Endothelial cell (in vitro differentiated cells): Measurements from ENCODE around the gene PSMB9. TPM values are rescaled to one million over a fixed set of nuclear protein-coding genes. Genes with fewer than 3 reads are reported as not detected.
"Not testable (repeated sequence)": the region's sequence is repeated elsewhere in the genome, so short reads cannot be mapped to it uniquely, and the experiment has no call there.

ENCODE experiments used
- DNase-seq: peaks from one replicate; pipeline ENCODE4 v3.0.0; 2021; ENCODE audit warnings: low spot score
- H3K27ac Mint-ChIP-seq: one replicate; pipeline ENCODE4 v1.8.0; 2021; ENCODE audit warnings: mixed read lengths, inconsistent platforms; ENCODE audit not compliant: unreplicated experiment
- H3K27me3 Mint-ChIP-seq: one replicate; pipeline ENCODE4 v1.8.0; 2021; ENCODE audit warnings: mild to moderate bottlenecking, moderate library complexity, mixed read lengths, inconsistent platforms; ENCODE audit not compliant: unreplicated experiment
- H3K36me3 Mint-ChIP-seq: one replicate; pipeline ENCODE4 v1.8.0; 2021; ENCODE audit warnings: mild to moderate bottlenecking, low read depth, mixed read lengths, inconsistent platforms; ENCODE audit not compliant: unreplicated experiment
- H3K4me1 Mint-ChIP-seq: one replicate; pipeline ENCODE4 v1.8.0; 2021; ENCODE audit warnings: mild to moderate bottlenecking, mixed read lengths, inconsistent platforms; ENCODE audit not compliant: unreplicated experiment
- H3K4me3 Mint-ChIP-seq: one replicate; pipeline ENCODE4 v1.8.0; 2021; ENCODE audit warnings: mild to moderate bottlenecking, mixed read lengths, inconsistent platforms; ENCODE audit not compliant: unreplicated experiment
- H3K9me3 Mint-ChIP-seq: one replicate; pipeline ENCODE4 v1.8.0; 2021; ENCODE audit warnings: mixed read lengths, inconsistent platforms; ENCODE audit not compliant: unreplicated experiment
- long read RNA-seq: library from polyadenylated mRNA; unstranded; transcript quantifications from one replicate; pipeline ENCODE4 v2.0.0, GENCODE V29; 2020; ENCODE audit not compliant: unreplicated experiment
- total RNA-seq: library from RNA; stranded (reverse); fragmentation: NEBNext Ultra II Directional; extraction: Animal tissue kit (Norgen Biotek cat#: 25700); gene quantifications from one replicate; pipeline ENCODE4 v1.2.1, GENCODE V29; 2021; ENCODE audit not compliant: unreplicated experiment
- TF ChIP-seq, protein P1 (sequence below): fragments of 200-600 bp; sonication (generic); IDR thresholded peaks from one replicate; pipeline ENCODE4 v1.5.0; 2021; ENCODE audit warnings: antibody characterized with exemption; ENCODE audit not compliant: unreplicated experiment

PSMB9 gene
- total RNA-seq = not detected
- long read RNA-seq, partial matches to known transcripts = 0 of 1 reads
- long read RNA-seq, other reads (novel, unspliced or antisense) = 0 of 1 reads

DNA sequence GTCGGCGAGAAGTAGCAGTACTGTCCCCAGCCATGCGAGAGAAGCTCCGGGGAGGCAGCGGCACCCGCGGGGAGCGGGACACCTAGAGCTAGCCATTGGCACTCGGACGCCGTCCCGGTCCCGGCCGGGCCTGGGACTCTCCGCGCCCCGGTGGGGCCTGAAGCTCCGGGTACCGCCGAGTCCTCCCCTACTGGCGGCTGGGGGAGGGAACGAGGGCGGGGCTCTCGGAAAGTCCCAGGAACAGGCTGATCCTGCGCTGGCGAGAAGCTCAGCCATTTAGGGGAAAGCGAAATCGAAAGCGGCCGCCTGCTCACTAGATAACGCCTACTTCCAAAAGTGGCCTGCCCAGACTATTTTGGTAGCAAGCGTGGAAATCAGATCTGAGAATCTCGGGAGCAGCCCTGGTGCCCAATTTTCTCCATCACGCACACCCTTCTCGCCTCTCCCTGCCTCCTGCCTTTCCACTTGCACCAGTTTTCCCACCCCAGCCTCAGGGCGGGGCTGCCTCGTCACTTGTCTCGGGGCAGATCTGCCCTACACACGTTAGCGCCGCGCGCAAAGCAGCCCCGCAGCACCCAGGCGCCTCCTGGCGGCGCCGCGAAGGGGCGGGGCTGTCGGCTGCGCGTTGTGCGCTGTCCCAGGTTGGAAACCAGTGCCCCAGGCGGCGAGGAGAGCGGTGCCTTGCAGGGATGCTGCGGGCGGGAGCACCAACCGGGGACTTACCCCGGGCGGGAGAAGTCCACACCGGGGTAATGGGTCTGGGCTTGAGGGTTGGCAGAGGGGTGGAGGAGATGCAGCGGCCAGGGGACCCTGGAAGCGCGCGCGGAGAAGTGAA, at the start of gene PSMB9, which contains the start of gene TAP1:
Gene PSMB9, plus strand, starts transcription at position 652 of the 835 bp plus-strand sequence. Its CDS starts 38 bp downstream, at position 690.
Gene TAP1, minus strand, starts transcription at position 164 of the 835 bp plus-strand sequence. Its CDS starts 68 bp downstream, at position 96.
- Mint-ChIP-seq H3K4me1 (peaks cover 10% of the 10 kb centered on the region), H3K27ac (no peak within 1 kb of the TSS), H3K27me3 (peaks cover 22% of the 10 kb centered on the region), H3K9me3 (no peaks in the 10 kb centered on the region), H3K4me3 (peak within 1 kb of the TSS; percentile 93), H3K36me3 (peaks cover 4% of the 10 kb centered on the region)
- peak; percentile 84 for DNase-seq
- TF ChIP-seq, protein P1, sequence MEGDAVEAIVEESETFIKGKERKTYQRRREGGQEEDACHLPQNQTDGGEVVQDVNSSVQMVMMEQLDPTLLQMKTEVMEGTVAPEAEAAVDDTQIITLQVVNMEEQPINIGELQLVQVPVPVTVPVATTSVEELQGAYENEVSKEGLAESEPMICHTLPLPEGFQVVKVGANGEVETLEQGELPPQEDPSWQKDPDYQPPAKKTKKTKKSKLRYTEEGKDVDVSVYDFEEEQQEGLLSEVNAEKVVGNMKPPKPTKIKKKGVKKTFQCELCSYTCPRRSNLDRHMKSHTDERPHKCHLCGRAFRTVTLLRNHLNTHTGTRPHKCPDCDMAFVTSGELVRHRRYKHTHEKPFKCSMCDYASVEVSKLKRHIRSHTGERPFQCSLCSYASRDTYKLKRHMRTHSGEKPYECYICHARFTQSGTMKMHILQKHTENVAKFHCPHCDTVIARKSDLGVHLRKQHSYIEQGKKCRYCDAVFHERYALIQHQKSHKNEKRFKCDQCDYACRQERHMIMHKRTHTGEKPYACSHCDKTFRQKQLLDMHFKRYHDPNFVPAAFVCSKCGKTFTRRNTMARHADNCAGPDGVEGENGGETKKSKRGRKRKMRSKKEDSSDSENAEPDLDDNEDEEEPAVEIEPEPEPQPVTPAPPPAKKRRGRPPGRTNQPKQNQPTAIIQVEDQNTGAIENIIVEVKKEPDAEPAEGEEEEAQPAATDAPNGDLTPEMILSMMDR = no peak

DNA sequence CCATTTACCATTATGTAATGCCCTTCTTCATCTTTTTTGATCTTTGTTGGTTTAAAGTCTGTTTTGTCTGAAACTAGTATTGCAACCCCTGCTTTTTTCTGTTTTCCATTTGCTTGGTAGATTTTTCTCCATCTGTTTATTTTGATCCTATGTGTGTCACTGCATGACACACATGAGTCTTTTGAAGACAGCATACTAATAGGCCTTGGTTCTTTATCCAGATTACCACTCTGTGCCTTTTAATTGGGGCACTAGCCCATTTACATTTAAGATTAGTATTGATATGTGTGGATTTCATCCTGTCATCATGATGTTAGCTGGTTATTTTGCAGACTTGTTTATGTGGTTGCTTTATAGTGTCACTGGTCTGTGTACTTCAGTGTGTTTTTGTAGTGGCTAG, 48.6 kb upstream of the PSMB9 start:
- not testable (repeated sequence) for H3K27ac Mint-ChIP-seq, DNase-seq, H3K4me3 Mint-ChIP-seq, H3K9me3 Mint-ChIP-seq, H3K4me1 Mint-ChIP-seq, H3K27me3 Mint-ChIP-seq, H3K36me3 Mint-ChIP-seq

DNA sequence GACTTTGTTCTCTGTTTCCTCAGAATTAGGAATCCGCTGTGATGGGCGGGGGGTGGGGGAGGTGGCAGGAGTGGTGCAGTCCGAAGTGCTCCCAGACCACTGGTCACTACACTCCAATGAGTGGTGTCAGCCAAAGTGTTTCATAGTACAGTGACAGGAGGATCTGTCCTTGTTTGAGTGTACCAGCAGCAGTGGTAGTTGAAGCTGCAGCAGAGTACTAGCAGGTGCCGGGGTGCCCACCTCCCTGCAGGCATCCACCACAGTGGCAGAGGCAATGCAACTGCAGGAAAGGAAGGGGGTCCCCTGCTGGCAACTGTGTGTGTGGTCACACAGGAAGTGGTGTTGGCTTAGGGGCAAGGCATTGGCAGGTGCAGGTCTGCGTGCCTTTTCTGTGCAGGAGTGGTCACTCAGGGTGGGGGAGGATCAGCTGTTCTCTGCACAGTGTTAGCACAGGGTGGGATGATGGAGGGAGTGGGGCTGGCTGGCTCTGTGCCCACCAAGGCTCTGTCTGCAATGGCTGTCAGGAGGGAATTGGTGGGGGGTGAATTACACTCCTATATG, 46.9 kb upstream of the PSMB9 start:
- Mint-ChIP-seq H3K36me3 (no peaks in the 10 kb centered on the region), H3K4me1 (no peaks in the 10 kb centered on the region), H3K4me3 (no peak overlapping the region)

DNA sequence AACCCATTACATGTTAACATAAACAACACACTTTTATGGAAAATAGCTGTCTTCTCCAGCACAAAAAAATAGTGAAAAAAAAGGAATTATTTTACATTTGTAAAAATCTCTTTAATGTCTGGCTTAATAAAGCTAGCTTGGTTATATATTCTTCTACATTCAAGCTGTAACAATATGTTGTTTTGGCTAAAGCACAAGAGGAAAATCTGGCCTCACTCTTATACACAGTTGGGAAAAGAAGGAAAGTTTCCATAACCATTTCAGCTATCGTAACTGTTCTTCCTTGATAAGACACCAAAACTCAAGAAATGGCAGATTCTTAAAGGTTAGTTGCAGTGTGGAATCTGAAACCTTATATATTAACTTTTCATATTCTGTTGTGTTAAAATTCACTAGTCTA, 44.8 kb upstream of the PSMB9 start:
- Mint-ChIP-seq H3K36me3 (no peaks in the 10 kb centered on the region), H3K4me3 (no peak overlapping the region), H3K27me3 (no peaks in the 10 kb centered on the region), H3K27ac (no peak overlapping the region), H3K4me1 (no peaks in the 10 kb centered on the region), H3K9me3 (no peaks in the 10 kb centered on the region)
- TF ChIP-seq, protein P1 = no peak
- no peak for DNase-seq

More for the DNA sequence above, 46.9 kb upstream of the PSMB9 start:
- Mint-ChIP-seq H3K27me3 (no peaks in the 10 kb centered on the region), H3K9me3 (no peaks in the 10 kb centered on the region), H3K27ac (no peak overlapping the region)
- DNase-seq = no peak
- TF ChIP-seq, protein P1 = no peak

DNA sequence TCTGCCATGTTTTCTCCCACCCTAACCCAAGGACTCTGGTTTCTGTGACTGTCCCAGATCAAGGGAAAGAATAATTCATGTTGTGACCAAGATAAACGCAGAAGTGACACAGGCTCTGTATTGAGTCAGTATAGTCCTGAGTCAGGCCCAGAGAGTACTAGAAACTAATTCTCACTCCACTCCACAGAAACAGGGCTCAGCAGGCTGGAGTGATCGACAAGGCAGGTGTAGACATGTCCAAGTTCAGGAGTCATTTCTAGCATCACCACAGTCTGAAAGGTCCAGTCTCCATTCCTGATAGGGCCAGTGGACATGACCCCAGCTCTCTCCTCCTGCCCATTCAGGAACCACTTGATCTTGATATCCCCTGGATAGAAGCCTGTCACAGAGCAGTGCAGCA, 39.8 kb upstream of the PSMB9 start:
- H3K4me1 Mint-ChIP-seq = no peaks in the 10 kb centered on the region
- H3K9me3 Mint-ChIP-seq = no peaks in the 10 kb centered on the region
- DNase-seq = no peak
- H3K27ac Mint-ChIP-seq = no peak overlapping the region
- no peaks in the 10 kb centered on the region for H3K36me3 Mint-ChIP-seq
- no peak overlapping the region for H3K4me3 Mint-ChIP-seq
- H3K27me3 Mint-ChIP-seq = peaks cover 1% of the 10 kb centered on the region
- TF ChIP-seq, protein P1 = no peak
